GM21576 (cell line): ENCODE measurements around the gene DPP10.
"Not testable (repeated sequence)": the region's sequence is repeated elsewhere in the genome, so short reads cannot be mapped to it uniquely, and the experiment has no call there.

Experiments used
- ATAC-seq: cut with Tn5 transposase; IDR thresholded peaks from one replicate; pipeline ENCODE4 v1.9.1; 2021; ENCODE audit warnings: mild to moderate bottlenecking, moderate library complexity; ENCODE audit not compliant: unreplicated experiment

The DPP10 gene

DNA sequence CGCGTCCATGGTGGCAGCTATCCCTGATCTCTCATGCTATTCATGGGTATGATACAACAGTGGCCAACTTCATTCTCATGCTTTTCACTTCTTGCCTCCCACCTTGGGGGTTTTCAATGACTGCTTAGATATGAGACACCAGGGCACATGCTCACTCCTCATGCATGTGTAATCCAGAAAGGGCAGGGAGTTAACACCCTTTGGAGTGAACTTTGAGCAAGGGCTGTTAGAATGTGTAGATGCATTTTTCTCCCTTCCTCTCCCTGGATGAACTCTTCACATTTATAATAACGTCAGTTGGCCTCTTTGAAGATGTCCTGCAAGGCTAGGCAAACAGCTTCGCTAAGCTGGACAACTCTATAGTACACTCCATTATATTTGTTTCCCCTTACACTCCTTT is 56.7 kb downstream of the DPP10 start:
- ATAC-seq: no peak

- ATAC-seq: no peak
These were observed 65.3 kb downstream of the DPP10 start for GRCh38 chr2:114507744-114508143.

DNA sequence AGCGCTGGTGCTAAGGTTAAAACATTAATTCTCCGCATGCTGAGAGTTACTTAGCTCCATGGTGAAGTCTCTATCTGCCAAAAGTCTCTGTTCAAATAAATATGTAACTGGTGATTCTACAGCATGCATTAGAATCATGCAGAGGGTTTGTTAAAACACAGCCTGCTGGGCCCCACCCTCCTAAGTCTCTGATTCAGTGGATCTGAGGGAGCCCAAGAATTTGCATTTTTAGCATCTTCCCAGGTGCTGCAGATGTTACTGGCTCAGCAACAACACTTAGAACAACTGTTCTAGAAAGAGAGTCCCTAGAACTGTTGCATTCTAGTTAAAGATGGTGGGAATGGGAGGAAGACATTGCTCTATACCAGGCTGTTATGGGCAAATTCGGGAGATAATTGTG is 73.4 kb downstream of the DPP10 start:
- no peak for ATAC-seq

DNA sequence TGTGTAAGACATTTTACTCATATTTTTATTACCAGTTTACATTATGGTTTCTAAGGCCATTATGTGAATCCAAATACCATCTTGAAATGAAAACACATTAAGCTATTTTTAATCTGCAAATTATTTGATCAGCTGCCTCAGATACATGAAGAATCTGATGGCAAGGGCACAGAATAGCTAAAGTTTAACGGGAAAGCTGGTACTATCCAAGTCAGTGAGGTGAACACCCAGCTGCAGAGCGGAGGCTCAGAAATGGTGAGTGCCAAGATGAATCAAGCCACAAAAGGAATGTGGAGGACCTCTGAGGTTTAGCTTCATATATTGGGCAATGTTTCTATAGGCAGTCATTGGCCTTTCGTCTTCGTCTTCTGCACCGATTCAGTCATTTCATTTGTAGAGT is 75.1 kb downstream of the DPP10 start:
- no peak for ATAC-seq

- no peak for ATAC-seq
These were observed 76.3 kb downstream of the DPP10 start for GRCh38 chr2:114518738-114519137.

- not testable (repeated sequence) for ATAC-seq
These were observed 80.2 kb downstream of the DPP10 start for GRCh38 chr2:114522612-114523011.

DNA sequence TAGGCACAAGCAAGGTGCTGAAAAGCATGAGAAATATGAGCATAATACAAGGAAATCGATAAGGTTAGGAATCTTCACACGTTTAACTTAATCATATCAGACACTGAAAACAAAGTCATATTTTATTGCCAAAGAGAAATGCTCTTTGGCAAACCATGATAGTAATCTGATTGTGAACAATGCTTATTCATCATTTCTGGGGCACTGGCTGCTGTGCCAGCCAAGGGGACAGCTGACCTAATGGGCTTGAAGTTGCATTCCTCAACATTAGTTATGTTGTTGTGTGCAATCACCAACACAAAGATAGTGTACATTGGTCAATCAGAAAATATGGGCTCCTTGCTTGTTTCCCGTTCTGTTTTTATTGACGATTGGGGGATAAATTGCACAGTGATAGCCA is 83.5 kb downstream of the DPP10 start:
- no peak for ATAC-seq

DNA sequence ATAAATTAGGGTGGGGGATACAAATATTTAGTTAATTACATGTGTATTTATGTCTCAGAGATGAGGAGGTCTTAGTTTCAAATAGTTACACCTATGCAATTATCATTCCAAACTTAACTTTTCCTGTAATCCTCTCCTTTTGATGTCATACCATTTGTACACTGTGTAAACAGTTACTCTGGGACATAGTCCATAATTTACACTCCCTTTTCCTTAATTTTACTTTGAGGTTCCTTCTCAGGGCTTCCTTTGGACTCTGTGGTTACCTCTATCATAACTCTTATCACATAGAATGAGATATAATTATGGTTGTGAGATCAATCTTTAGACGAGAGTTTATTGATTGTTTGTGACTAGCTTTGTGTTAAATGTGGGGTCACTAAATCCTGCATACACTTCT is 84.4 kb downstream of the DPP10 start:
- no peak for ATAC-seq

DNA sequence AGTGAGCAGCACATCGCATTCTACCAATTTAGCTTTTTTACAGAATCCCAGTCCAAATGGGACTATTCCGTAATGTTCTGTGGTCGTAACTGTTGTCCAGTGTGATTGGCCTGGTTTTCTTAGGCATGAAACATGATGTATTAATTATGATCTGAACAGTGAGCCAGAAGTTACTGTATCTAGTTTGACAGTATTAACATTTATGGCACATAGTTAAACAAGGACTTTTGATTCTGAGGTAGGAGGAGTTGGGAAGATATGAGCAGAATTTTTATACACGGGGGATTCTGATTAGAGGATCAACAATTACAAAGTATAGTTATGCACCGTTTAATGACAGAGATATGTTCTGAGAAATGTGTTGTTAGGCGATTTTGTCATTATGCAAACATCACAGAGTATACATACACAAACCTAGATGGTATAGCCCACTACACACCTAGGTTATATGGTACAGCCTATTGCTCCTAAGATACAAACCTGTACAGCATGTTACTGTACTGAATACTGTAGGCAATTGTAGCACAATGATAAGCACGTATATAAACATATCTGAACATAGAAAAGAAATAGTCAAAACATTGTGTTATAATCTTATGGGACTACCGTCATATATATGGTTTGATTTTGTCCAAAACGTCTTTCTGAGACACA is 85.0 kb downstream of the DPP10 start:
- ATAC-seq: no peak

GRCh38 chr2:114534116-114535084 is 92.0 kb downstream of the DPP10 start:
- no peak for ATAC-seq

DNA sequence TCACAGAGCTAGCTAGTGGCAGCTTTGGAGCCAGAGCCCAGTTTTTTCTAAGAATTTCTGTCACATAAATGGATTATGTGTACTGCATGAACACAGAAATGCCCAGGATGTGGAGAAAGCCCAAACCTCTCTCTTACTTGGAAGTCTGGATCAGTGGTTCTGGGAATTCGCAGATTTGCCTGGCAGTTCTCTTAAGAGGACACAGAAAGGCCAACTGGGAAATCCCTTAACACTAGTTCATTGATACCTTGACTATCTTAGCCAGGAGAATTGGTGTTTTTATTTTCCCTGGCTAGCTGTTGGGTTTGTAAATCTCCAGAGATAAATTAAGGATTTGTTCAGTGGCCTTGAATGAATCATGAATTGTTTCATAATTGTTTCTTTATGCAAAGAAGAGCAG is 95.3 kb downstream of the DPP10 start:
- no peak for ATAC-seq

- ATAC-seq: no peak
These were observed 100.3 kb downstream of the DPP10 start for GRCh38 chr2:114542695-114543094.

GRCh38 chr2:114543236-114543766 is 100.9 kb downstream of the DPP10 start:
- no peak for ATAC-seq

DNA sequence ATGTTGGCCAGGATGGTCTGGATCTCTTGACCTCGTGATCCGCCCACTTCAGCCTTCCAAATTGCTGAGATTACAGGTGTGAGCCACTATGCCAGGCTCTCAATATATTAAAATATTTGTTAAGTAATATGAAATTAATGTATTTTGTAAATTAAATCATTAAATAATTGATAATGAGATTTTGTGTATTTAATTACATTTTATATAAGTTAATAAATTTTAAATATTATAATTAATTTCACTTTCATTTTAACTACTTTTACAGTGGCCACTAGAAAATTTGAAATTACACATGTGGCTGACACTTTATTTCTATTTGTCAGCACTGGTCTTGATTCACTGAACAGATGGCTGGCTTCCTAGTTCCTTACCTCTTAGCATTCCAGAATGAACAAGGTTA is 102.6 kb downstream of the DPP10 start:
- ATAC-seq: no peak

DNA sequence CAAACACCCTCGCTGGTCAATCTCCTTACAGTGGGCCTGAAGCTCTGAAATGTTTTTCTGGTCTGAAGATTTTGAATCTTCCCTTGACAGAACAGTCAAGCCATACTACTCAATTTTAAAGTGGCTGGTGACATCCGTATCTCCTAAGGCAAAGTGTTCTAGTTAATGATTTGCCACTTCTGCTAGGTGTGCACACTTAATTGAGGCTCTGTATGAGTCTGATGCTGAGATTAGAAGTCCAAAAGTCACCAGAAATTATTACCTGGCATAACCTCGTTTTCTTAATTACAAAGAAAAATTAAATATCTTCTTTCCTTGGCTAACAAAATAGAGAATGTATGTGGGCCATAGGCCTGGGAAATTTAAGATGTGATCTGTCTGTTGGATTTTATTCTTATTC is 104.1 kb downstream of the DPP10 start:
- no peak for ATAC-seq

DNA sequence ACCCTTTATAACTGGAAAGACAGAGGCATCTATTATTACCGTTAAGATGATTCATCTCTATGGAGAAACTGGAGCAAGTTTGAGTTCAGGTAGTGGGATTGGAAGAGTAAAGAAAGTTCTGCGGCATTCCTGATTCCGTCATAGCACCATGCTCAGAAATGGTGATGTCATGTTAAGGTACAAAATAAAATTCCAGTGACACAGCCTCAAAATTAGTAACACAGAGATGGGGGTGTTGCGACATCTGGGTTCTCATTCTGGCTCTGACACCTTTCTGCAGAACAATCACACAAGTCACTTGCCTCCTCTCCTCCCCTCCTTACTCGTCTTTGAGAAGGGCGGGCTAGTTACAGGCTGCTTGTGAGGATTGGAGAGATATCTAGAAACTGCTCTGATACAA is 105.7 kb downstream of the DPP10 start:
- ATAC-seq: no peak

- ATAC-seq: no peak
These were observed 107.9 kb downstream of the DPP10 start for GRCh38 chr2:114550364-114550763.

- no peak for ATAC-seq
These were observed 108.7 kb downstream of the DPP10 start for GRCh38 chr2:114550895-114551793.

DNA sequence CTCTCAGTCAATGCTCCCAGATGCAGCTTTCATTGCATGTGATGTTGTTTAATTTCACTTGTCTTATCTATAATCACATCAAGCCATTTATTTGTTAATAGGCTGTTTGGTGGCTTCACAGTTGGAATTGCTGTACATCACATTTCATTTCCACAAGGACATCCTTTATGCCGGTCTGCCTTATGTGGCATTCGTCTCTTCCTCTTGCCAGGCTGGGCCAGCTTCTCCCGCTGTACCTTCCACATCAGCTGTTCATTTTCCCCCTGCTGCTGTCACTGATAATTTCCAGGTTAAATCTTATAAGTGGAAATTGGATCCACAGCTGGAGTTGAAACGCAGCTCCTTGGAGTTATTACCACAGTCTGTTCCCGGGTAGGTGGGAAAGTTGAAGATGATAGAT is 110.6 kb downstream of the DPP10 start:
- no peak for ATAC-seq

GRCh38 chr2:114569166-114569565 is 126.7 kb downstream of the DPP10 start:
- no peak for ATAC-seq

GRCh38 chr2:114577657-114578056 is 135.2 kb downstream of the DPP10 start:
- ATAC-seq: no peak
